Chondrocyte (in vitro differentiated cells): ENCODE data around the gene TSPAN9. TPM values are rescaled to one million over a fixed set of nuclear protein-coding genes. Genes with fewer than 3 reads are reported as not detected.

Experiments used
- DNase-seq: peaks from one replicate; pipeline ENCODE4 v3.0.0; 2021; ENCODE audit warnings: mixed read lengths, low spot score
- H3K27ac Mint-ChIP-seq: one replicate; pipeline ENCODE4 v1.8.0; 2021; ENCODE audit warnings: mild to moderate bottlenecking, moderate library complexity, mixed read lengths; ENCODE audit not compliant: unreplicated experiment
- H3K27me3 Mint-ChIP-seq: 2 replicates; pipeline ENCODE4 v1.8.0; 2021; ENCODE audit warnings: low read depth, mixed read lengths
- H3K36me3 Mint-ChIP-seq: 2 replicates; pipeline ENCODE4 v1.8.0; 2021; ENCODE audit warnings: low read depth, mixed read lengths
- H3K4me1 Mint-ChIP-seq: 2 replicates; pipeline ENCODE4 v1.8.0; 2021; ENCODE audit warnings: low read depth, mild to moderate bottlenecking, mixed read lengths
- H3K4me3 Mint-ChIP-seq: one replicate; pipeline ENCODE4 v1.8.0; 2021; ENCODE audit warnings: mild to moderate bottlenecking, moderate library complexity, mixed read lengths; ENCODE audit not compliant: unreplicated experiment
- H3K9me3 Mint-ChIP-seq: 2 replicates; pipeline ENCODE4 v1.8.0; 2021; ENCODE audit warnings: low read depth, mixed read lengths
- CTCF ChIP-seq: fragments of 200-600 bp; sonication (generic); IDR thresholded peaks from 2 replicates; pipeline ENCODE4 v1.5.0; 2021; ENCODE audit warnings: antibody characterized with exemption, mild to moderate bottlenecking, moderate library complexity
- total RNA-seq: library from RNA; stranded (reverse); gene quantifications from 3 replicates; pipeline ENCODE4 v1.2.1, GENCODE V29; 2021

TSPAN9 gene
- total RNA-seq, 1 donor from 2014 or later: 50.4 TPM

GRCh38 chr12:3246253-3246652 is 169.1 kb downstream of the TSPAN9 start:
- Mint-ChIP-seq H3K36me3 (peaks cover 8% of the 10 kb centered on the region), H3K9me3 (no peaks in the 10 kb centered on the region), H3K4me3 (no peak overlapping the region), H3K27me3 (no peaks in the 10 kb centered on the region), H3K27ac (no peak overlapping the region), H3K4me1 (peaks cover 8% of the 10 kb centered on the region)
- TF ChIP-seq CTCF: no peak
- no peak for DNase-seq

GRCh38 chr12:3247077-3247476 is 169.9 kb downstream of the TSPAN9 start:
- Mint-ChIP-seq H3K4me1 (peaks cover 1% of the 10 kb centered on the region), H3K27me3 (no peaks in the 10 kb centered on the region), H3K4me3 (no peak overlapping the region), H3K9me3 (no peaks in the 10 kb centered on the region), H3K27ac (no peak overlapping the region), H3K36me3 (peaks cover 8% of the 10 kb centered on the region)
- no peak for DNase-seq
- no peak for TF ChIP-seq CTCF

- Mint-ChIP-seq H3K27me3 (no peaks in the 10 kb centered on the region), H3K36me3 (peaks cover 8% of the 10 kb centered on the region), H3K27ac (no peak overlapping the region), H3K4me3 (no peak overlapping the region), H3K4me1 (no peaks in the 10 kb centered on the region), H3K9me3 (no peaks in the 10 kb centered on the region)
- no peak for DNase-seq
- no peak for TF ChIP-seq CTCF
These were observed 170.5 kb downstream of the TSPAN9 start for GRCh38 chr12:3247629-3248161.

GRCh38 chr12:3249081-3249800 is 172.1 kb downstream of the TSPAN9 start:
- Mint-ChIP-seq H3K27ac (no peak overlapping the region), H3K36me3 (peaks cover 8% of the 10 kb centered on the region), H3K4me1 (no peaks in the 10 kb centered on the region), H3K4me3 (no peak overlapping the region), H3K27me3 (no peaks in the 10 kb centered on the region), H3K9me3 (no peaks in the 10 kb centered on the region)
- TF ChIP-seq CTCF: no peak
- DNase-seq: no peak

GRCh38 chr12:3250034-3250433 is 172.9 kb downstream of the TSPAN9 start:
- H3K27ac Mint-ChIP-seq: no peak overlapping the region
- no peaks in the 10 kb centered on the region for H3K9me3 Mint-ChIP-seq
- no peak overlapping the region for H3K4me3 Mint-ChIP-seq
- TF ChIP-seq CTCF: no peak
- no peaks in the 10 kb centered on the region for H3K27me3 Mint-ChIP-seq
- H3K36me3 Mint-ChIP-seq: peaks cover 8% of the 10 kb centered on the region
- no peak for DNase-seq
- no peaks in the 10 kb centered on the region for H3K4me1 Mint-ChIP-seq
